Stomach (tissue), 9 donors: Measurements from ENCODE around the gene REPS2. TPM values are rescaled to one million over a fixed set of nuclear protein-coding genes. Genes with fewer than 3 reads are reported as not detected.

ENCODE experiments used
- DNase-seq, 2 donors: peaks; one replicate each; pipeline versions ENCODE4 v3.0.0 to v3.0.0-alpha.2; 2013 to 2019
- H3K27ac ChIP-seq, 5 donors: fragments of 200-600 bp in 4 of 5; sonication (generic) in 4 of 5; one replicate each; pipeline ENCODE4 v1.5.1; 2013 to 2019; ENCODE audit warnings: mild to moderate bottlenecking in 1 of 5, moderate library complexity in 1 of 5
- H3K27me3 ChIP-seq, 3 donors: fragments of 200-600 bp; sonication (generic); one replicate each; pipeline ENCODE4 v1.5.1; 2017 to 2019; ENCODE audit warnings: mixed run types in 1 of 3
- H3K36me3 ChIP-seq, 4 donors: fragments of 200-600 bp; sonication (generic); 1 replicate in 3 of 4; 2 replicates in 1 of 4; pipeline ENCODE4 v1.5.1; 2016 to 2019
- H3K4me1 ChIP-seq, 4 donors: fragments of 200-600 bp; sonication (generic); one replicate each; pipeline ENCODE4 v1.5.1; 2016 to 2019
- H3K4me3 ChIP-seq, 4 donors: fragments of 200-600 bp; sonication (generic) in 3 of 4; one replicate each; pipeline ENCODE4 v1.5.1; 2016 to 2019; ENCODE audit warnings: mild to moderate bottlenecking in 1 of 4
- H3K9me3 ChIP-seq, 4 donors: fragments of 200-600 bp; sonication (generic); one replicate each; pipeline ENCODE4 v1.5.1; 2016 to 2019
- CTCF ChIP-seq, 7 experiments: fragments of 450-650 bp in 4 of 7; fragments of 200-600 bp in 3 of 7; sonication (generic) in 3 of 7; IDR thresholded peaks; one replicate each; pipeline ENCODE4 v1.5.1; 2016 to 2019; ENCODE audit warnings: antibody characterized with exemption in 7 of 7, control low read depth in 2 of 7, mild to moderate bottlenecking in 1 of 7
- EP300 ChIP-seq: sonication (generic); formaldehyde crosslinking; IDR thresholded peaks from one replicate; pipeline ENCODE4 v1.6.1; 2017; ENCODE audit warnings: antibody characterized with exemption
- POLR2A ChIP-seq, 4 donors: fragments of 450-650 bp; IDR thresholded peaks; one replicate each; pipeline ENCODE4 v1.6.1; 2016; ENCODE audit warnings: antibody characterized with exemption in 4 of 4, control low read depth in 2 of 4, mild to moderate bottlenecking in 1 of 4, moderate library complexity in 1 of 4
- POLR2AphosphoS5 ChIP-seq, 3 donors: sonication (generic); formaldehyde crosslinking; IDR thresholded peaks; one replicate each; pipeline ENCODE4 v1.6.1; 2016; ENCODE audit warnings: antibody characterized with exemption in 3 of 3
- WGBS, 5 donors: extraction: QIAGEN DNeasy Blood & Tissue Kit in 3 of 5; methylation state at CpG; one replicate each; pipeline versions ENCODE4 v1.1.5 to v1.1.7; 2013 to 2018; 5-methylcytosine and 5-hydroxymethylcytosine counted together
- intact Hi-C: fragments of 100-400 bp; cut with DNase I; formaldehyde crosslinking; loops from one replicate; pipeline ENCODE4 v1.15.1; 2023; ENCODE audit warnings: low total_unique reads
- polyA plus RNA-seq, 3 donors: library from polyadenylated mRNA; stranded (reverse); fragments of 200-250 nt; gene quantifications; one replicate each; pipeline ENCODE4 v1.2.3, GENCODE V29; 2013
- total RNA-seq, 5 donors: library from RNA; depleted of rRNA; stranded (reverse); fragments of >200 nt; gene quantifications; one replicate each; pipeline versions ENCODE4 v1.1.0 to v1.2.3, GENCODE V29; 2014 to 2016
- donor health status: healthy with polysubstance abuse.
- donor health status: Bipolar disorder and iron deficiency.
- donor health status: healthy.

REPS2 gene
- total and polyA plus RNA-seq, 8 donors = 6.1 to 281 (median 10.6) TPM

GRCh38 chrX:17072301-17072700 lies 125.8 kb downstream of the REPS2 start:
- H3K36me3 ChIP-seq = peaks cover 0 to 5% (median 2%) of the 10 kb centered on the region in 4 donors
- TF ChIP-seq POLR2AphosphoS5 (IDR thresholded peaks at IDR 0.05) = no peak
- no peak for TF ChIP-seq EP300
- TF ChIP-seq CTCF (IDR thresholded peaks at IDR 0.05) = no peak
- no peak for TF ChIP-seq POLR2A (IDR thresholded peaks at IDR 0.05)
- H3K27me3 ChIP-seq = no peaks in the 10 kb centered on the region
- no peak for DNase-seq
- H3K9me3 ChIP-seq = no peaks in the 10 kb centered on the region
- 56 to 92% (median 82%) methylated on average over 1 to 2 of the region's 2 CpGs for WGBS, 5 donors
- no peak overlapping the region for H3K27ac ChIP-seq
- H3K4me3 ChIP-seq = no peak overlapping the region
- intact Hi-C loops = no loop called here
- no peaks in the 10 kb centered on the region for H3K4me1 ChIP-seq

GRCh38 chrX:17072721-17073230 lies 126.3 kb downstream of the REPS2 start:
- Histone ChIP-seq H3K36me3 (peaks cover 0 to 7% (median 4%) of the 10 kb centered on the region in 4 donors), H3K4me1 (no peaks in the 10 kb centered on the region), H3K27ac (no peak overlapping the region), H3K4me3 (no peak overlapping the region), H3K27me3 (no peaks in the 10 kb centered on the region), H3K9me3 (no peaks in the 10 kb centered on the region)
- no peak for TF ChIP-seq EP300
- DNase-seq = no peak
- intact Hi-C loops = no loop called here
- 38 to 76% (median 62%) methylated on average over 2 to 3 of the region's 3 CpGs for WGBS, 5 donors

- intact Hi-C loops = no loop called here
- DNase-seq = no peak
- 46 to 84% (median 59%) methylated on average over 2 of the region's 2 CpGs for WGBS, 5 donors
- H3K4me1 ChIP-seq = no peaks in the 10 kb centered on the region
- H3K4me3 ChIP-seq = no peak overlapping the region
- no peaks in the 10 kb centered on the region for H3K9me3 ChIP-seq
- H3K36me3 ChIP-seq = peaks cover 0 to 5% (median 4%) of the 10 kb centered on the region in 4 donors
- H3K27ac ChIP-seq = no peak overlapping the region
- no peaks in the 10 kb centered on the region for H3K27me3 ChIP-seq
- TF ChIP-seq CTCF (IDR thresholded peaks at IDR 0.05) (no peak), POLR2AphosphoS5 (IDR thresholded peaks at IDR 0.05) (no peak), EP300 (no peak), POLR2A (IDR thresholded peaks at IDR 0.05) (no peak)
These were observed 128.5 kb downstream of the REPS2 start for GRCh38 chrX:17075004-17075403.

DNA sequence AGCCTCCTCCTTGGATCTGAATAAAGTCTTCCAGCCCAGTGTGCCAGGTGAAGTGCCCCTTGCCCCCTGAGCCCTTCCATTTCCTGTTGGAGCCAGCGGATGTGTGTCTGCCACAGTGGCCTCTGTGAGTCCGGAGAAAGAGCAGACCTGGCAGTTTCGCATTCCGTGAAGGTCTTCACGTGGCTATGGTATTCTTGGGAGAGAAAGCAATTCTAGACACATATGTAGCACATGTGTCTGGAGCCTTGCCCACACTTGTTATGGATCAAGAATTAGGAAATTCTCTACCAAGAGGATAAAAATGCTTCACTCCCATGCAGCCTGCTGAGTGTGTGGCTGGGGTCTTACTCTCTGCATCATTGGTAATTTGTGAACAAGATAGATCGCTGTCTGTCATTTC lies 130.9 kb downstream of the REPS2 start:
- intact Hi-C loops = no loop called here

More for the DNA sequence above, 130.9 kb downstream of the REPS2 start:
- Histone ChIP-seq H3K36me3 (peaks cover 0 to 5% (median 4%) of the 10 kb centered on the region in 4 donors), H3K27ac (no peak overlapping the region), H3K4me3 (no peak overlapping the region), H3K9me3 (no peaks in the 10 kb centered on the region), H3K4me1 (no peaks in the 10 kb centered on the region), H3K27me3 (no peaks in the 10 kb centered on the region)
- 77 to 91% (median 79%) methylated on average over 6 of the region's 6 CpGs for WGBS, 5 donors
- no peak for DNase-seq
- TF ChIP-seq CTCF (IDR thresholded peaks at IDR 0.05) (no peak), POLR2AphosphoS5 (IDR thresholded peaks at IDR 0.05) (no peak), POLR2A (IDR thresholded peaks at IDR 0.05) (no peak), EP300 (no peak)
